IPS DF 6.9 (cell line): ENCODE results near the gene GIN1.
"Not testable (repeated sequence)": the region's sequence is repeated elsewhere in the genome, so short reads cannot be mapped to it uniquely, and the experiment has no call there.

Source experiments
- DNase-seq: peaks from one replicate; pipeline ENCODE4 v3.0.0-alpha.2; 2013; ENCODE audit warnings: low read depth, low spot score
- H3K27ac ChIP-seq: one replicate; pipeline ENCODE4 v1.5.1; 2013; ENCODE audit warnings: low read length, control low read depth
- H3K27me3 ChIP-seq: 2 replicates; pipeline ENCODE4 v1.6.1; 2013; ENCODE audit warnings: mild to moderate bottlenecking, low read length; ENCODE audit not compliant: control insufficient read depth, insufficient read depth
- H3K36me3 ChIP-seq: 2 replicates; pipeline ENCODE4 v1.6.1; 2013; ENCODE audit warnings: low read length; ENCODE audit not compliant: control insufficient read depth, insufficient read depth
- H3K4me1 ChIP-seq: 2 replicates; pipeline ENCODE4 v1.6.1; 2013; ENCODE audit warnings: low read length; ENCODE audit not compliant: control insufficient read depth, insufficient read depth
- H3K4me3 ChIP-seq: 2 replicates; pipeline ENCODE4 v1.5.1; 2013; ENCODE audit warnings: mild to moderate bottlenecking, low read length
- H3K9me3 ChIP-seq: 2 replicates; pipeline ENCODE4 v1.6.1; 2013; ENCODE audit warnings: low read length, inconsistent platforms; ENCODE audit not compliant: control insufficient read depth, insufficient read depth
- WGBS: extraction: QIAGEN DNeasy Blood & Tissue Kit; methylation state at CpG from one replicate; pipeline ENCODE4 v1.1.7; 2013; ENCODE audit warnings: mixed read lengths, missing lambda C conversion rate; ENCODE audit not compliant: insufficient read length, insufficient coverage; 5-methylcytosine and 5-hydroxymethylcytosine counted together

Gene GIN1

DNA sequence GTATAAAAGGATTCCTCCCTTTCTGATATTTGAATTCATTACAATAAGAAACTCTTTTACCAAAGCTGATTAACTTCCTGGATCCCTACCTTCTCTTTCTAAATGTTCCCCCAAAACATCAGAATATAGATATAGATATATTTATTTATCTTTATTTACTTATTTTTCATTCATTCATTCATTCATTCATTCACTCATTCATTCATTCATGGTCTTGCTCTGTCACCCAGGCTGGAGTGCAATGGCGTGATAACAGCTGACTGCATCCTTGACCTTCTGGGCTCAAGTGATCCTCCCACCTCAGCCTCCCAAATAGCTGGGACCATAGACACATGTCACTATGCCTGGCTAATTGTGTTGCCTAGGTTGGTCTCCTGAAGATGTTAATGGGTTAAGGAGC lies 30.7 kb downstream of the GIN1 start:
- Histone ChIP-seq H3K36me3 (no peaks in the 10 kb centered on the region), H3K9me3 (no peaks in the 10 kb centered on the region), H3K4me3 (no peak overlapping the region), H3K4me1 (no peaks in the 10 kb centered on the region), H3K27me3 (no peaks in the 10 kb centered on the region), H3K27ac (no peak overlapping the region)
- WGBS: no CpG with 5 or more reads among the region's 1 CpG
- DNase-seq: no peak

- no CpG with 5 or more reads among the region's 1 CpG for WGBS
- no peaks in the 10 kb centered on the region for H3K4me1 ChIP-seq
- H3K9me3 ChIP-seq: no peaks in the 10 kb centered on the region
- no peaks in the 10 kb centered on the region for H3K36me3 ChIP-seq
- no peak overlapping the region for H3K27ac ChIP-seq
- H3K4me3 ChIP-seq: no peak overlapping the region
- no peaks in the 10 kb centered on the region for H3K27me3 ChIP-seq
- DNase-seq: no peak
Observed at GRCh38 chr5:103086547-103086946, 33.4 kb downstream of the GIN1 start.

DNA sequence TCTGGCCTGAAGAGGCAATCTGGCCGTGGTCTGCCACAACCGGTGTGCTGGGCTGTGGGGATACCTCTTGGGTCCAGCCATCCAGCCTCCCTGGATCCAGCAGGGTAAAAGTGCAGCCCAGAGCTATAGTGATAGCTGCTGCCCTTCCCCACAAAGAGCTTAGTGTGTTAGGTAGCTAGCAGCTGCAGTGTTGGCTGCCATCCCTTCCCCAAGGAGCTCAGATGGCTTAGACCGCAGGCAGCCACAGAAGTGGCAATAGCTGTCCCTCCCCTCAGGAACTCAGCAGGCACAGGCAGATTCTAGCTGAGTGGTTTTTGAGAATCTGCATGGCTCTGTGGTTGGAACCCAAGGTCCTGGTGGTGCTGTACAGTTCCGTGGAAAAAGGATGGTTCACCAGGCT lies 40.1 kb downstream of the GIN1 start:
- peaks cover 3% of the 10 kb centered on the region; the same call in 1 of the 2 replicates for H3K9me3 ChIP-seq
- no peaks in the 10 kb centered on the region for H3K4me1 ChIP-seq
- no peaks in the 10 kb centered on the region for H3K36me3 ChIP-seq
- no peak overlapping the region for H3K4me3 ChIP-seq
- H3K27ac ChIP-seq: no peak overlapping the region
- no CpG with 5 or more reads among the region's 4 CpGs for WGBS
- no peak for DNase-seq
- no peaks in the 10 kb centered on the region for H3K27me3 ChIP-seq

DNA sequence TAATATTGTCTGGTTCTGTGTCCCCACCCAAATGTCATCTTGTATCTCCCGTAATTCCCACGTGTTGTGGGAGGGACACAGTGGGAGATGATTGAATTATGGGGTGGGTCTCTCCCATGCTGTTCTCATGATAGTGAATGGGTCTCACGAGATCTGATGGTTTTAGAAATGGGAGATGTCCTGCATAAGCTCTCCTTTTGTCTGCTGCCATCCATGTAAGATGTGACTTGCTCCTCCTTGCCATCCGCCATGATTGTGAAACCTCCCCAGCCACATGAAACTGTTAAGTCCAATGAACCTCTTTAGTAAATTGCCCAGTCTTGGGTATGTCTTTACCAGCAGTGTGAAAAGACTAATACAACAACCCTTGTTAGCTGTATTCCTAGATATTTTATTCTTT lies 44.5 kb downstream of the GIN1 start:
- H3K9me3 ChIP-seq: peaks cover 3% of the 10 kb centered on the region; the same call in 1 of the 2 replicates
- H3K4me1 ChIP-seq: no peaks in the 10 kb centered on the region
- no peak overlapping the region for H3K27ac ChIP-seq
- H3K4me3 ChIP-seq: no peak overlapping the region
- no peaks in the 10 kb centered on the region for H3K36me3 ChIP-seq
- no CpG with 5 or more reads among the region's 4 CpGs for WGBS
- no peak for DNase-seq
- no peaks in the 10 kb centered on the region for H3K27me3 ChIP-seq

DNA sequence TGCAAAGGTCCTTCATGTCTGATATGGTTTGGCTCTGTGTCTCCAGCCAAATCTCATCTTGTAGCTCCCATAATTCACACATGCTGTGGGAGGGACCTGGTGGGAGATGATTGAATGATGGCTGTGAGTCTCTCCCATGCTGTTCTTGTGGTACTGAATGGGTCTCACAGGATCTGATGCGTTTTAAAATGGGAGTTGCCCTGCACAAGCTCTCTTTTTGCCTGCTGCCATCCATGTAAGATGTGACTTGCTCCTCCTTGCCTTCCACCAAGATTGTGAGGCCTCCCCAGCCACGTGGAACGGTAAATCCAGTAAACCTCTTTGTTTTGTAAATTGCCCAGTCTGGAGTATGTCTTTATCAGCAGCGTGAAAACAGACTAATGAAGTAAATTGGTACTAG lies 46.4 kb downstream of the GIN1 start:
- not testable (repeated sequence) for H3K4me3 ChIP-seq, H3K27me3 ChIP-seq, DNase-seq, H3K27ac ChIP-seq, H3K36me3 ChIP-seq, H3K4me1 ChIP-seq, H3K9me3 ChIP-seq
- WGBS: no CpG with 5 or more reads among the region's 4 CpGs

- H3K9me3 ChIP-seq: no peaks in the 10 kb centered on the region
- no CpG with 5 or more reads among the region's 1 CpG for WGBS
- H3K27me3 ChIP-seq: no peaks in the 10 kb centered on the region
- no peaks in the 10 kb centered on the region for H3K4me1 ChIP-seq
- no peak for DNase-seq
- no peak overlapping the region for H3K27ac ChIP-seq
- H3K36me3 ChIP-seq: no peaks in the 10 kb centered on the region
- H3K4me3 ChIP-seq: no peak overlapping the region
Observed at GRCh38 chr5:103066326-103066725, 53.6 kb downstream of the GIN1 start.

DNA sequence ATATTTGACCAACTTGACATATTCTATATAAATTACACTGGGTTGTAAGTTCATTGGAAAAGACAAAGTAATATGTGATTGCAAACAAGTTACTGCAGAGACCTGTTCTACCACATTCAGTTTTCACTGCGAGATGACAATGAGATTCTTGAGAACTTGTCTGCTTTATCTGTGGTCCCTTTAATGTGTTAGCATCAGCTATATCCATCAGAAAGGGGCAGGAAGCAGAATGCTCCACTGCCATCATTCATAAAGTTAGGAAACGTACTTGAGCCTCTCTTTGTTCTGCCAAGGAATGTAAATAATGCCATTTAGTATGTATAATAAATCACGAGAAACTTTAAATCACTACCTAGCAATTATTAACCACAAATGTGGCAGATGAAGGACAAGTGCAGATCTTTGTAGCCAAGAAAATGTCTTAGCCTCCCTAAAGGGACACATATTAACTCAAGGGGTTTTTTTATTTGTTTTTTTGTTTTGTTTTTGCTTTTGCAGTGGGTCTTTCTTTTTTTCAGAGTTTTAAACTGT lies 59.4 kb downstream of the GIN1 start:
- Histone ChIP-seq H3K9me3 (no peaks in the 10 kb centered on the region), H3K4me1 (no peaks in the 10 kb centered on the region; the same call in 1 of the 2 replicates), H3K27ac (no peak overlapping the region), H3K27me3 (no peaks in the 10 kb centered on the region), H3K4me3 (no peak overlapping the region), H3K36me3 (no peaks in the 10 kb centered on the region)
- DNase-seq: no peak
- whole genome bisulfite sequencing: no CpG with 5 or more reads among the region's 3 CpGs

DNA sequence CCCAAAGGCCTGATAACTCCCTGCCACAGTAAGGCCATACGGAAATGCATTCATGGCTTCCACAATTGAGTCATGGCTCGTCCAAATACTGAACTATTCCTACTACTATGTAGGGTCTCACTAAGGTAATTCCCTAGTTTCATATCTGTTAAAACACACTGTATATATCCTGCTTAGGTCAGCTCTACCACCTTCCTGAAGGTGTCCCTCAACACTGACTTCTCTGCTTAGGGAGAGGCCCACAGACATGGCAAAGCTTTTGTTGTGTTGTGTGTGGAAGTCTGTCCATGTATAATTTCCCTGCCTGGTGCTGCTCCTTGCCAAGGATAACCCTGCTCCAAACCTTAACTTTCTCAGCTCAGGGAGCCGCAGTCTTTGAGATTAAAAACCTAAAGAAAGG lies 60.4 kb downstream of the GIN1 start:
- WGBS: no CpG with 5 or more reads among the region's 3 CpGs
- no peak overlapping the region for H3K4me3 ChIP-seq

DNA sequence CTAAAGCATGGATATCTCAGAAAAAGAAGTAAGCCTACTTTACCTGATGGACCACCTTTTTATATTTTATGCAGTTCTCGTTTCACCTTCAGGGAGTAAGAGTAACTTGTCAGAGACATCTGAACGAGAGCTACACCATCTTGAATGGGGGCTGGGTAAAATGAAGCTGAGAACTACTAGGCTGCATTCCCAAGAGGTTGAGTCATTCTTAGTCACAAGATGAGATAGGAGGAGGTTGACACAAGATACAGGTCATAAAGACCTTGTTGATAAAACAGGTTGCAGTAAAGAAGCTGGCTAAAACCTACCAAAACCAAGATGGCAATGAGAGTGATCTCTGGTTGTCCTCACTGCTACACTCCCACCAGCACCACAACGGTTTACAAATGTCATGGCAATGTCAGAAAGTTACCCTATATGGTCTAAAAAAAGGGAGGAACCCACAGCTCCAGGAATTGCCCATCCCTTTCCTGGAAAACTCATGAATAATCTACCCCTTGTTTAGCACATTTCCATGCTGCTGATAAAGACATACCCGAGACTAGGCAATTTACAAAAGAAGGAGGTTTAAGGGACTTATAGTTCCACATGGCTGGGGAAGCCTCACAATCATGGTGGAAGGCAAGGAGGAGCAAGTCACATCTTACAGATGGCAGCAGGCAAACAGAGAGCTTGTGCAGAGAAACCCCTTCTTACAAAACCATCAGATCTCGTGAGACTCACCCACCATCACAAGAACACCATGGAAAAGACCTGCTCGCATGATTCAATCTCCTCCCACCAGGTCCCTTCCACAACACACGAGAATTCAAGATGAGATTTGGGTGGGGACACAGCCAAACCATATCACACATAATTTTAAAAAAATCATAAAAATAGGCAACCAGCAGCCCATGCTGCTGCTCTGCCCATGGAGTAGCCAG lies 62.5 kb downstream of the GIN1 start:
- H3K9me3 ChIP-seq: no peaks in the 10 kb centered on the region
- no peaks in the 10 kb centered on the region; the same call in 1 of the 2 replicates for H3K4me1 ChIP-seq
- WGBS: no CpG with 5 or more reads among the region's 7 CpGs
- no peaks in the 10 kb centered on the region for H3K27me3 ChIP-seq
- no peak overlapping the region for H3K27ac ChIP-seq
- H3K4me3 ChIP-seq: no peak overlapping the region
- no peak for DNase-seq
- H3K36me3 ChIP-seq: no peaks in the 10 kb centered on the region

More for the DNA sequence above, 60.4 kb downstream of the GIN1 start:
- no peaks in the 10 kb centered on the region for H3K36me3 ChIP-seq
- no peak for DNase-seq
- H3K27ac ChIP-seq: no peak overlapping the region
- H3K9me3 ChIP-seq: no peaks in the 10 kb centered on the region
- H3K27me3 ChIP-seq: no peaks in the 10 kb centered on the region
- H3K4me1 ChIP-seq: no peaks in the 10 kb centered on the region; the same call in 1 of the 2 replicates

- H3K27ac ChIP-seq, H3K4me3 ChIP-seq, H3K9me3 ChIP-seq, H3K36me3 ChIP-seq, H3K27me3 ChIP-seq, H3K4me1 ChIP-seq, DNase-seq: not testable (repeated sequence)
- no CpG with 5 or more reads among the region's 22 CpGs for WGBS
Observed at GRCh38 chr5:103046706-103047105, 73.2 kb downstream of the GIN1 start.
